H1 (cell line): ENCODE data around the gene UBE2I. TPM values are rescaled to one million over a fixed set of nuclear protein-coding genes. Genes with fewer than 3 reads are reported as not detected.

Experiments used
- CTCF ChIA-PET: fragments of 300-600 bp; sonication (Branson Sonifier 250); formaldehyde crosslinking; loops from one replicate; lab custom pipeline; 2021; ENCODE audit not compliant: partially characterized antibody; lab: Charles Lee
- POLR2A ChIA-PET: fragments of 300-600 bp; sonication (Branson Sonifier 250); formaldehyde crosslinking; loops from one replicate; lab custom pipeline; 2021; ENCODE audit warnings: inconsistent platforms; ENCODE audit not compliant: partially characterized antibody; lab: Charles Lee
- DNase-seq, 2 experiments: peaks; one replicate each; pipeline versions ENCODE4 v3.0.0 to v3.0.0-alpha.2; 2010 to 2022; ENCODE audit warnings: low spot score in 2 of 2, low read depth in 1 of 2, mixed read lengths in 1 of 2
- FAIRE-seq: peaks from 2 replicates; lab custom pipeline; 2011; peaks lifted over from hg19 to GRCh38; lab: Jason Lieb, UNC
- H2AFZ ChIP-seq: 2 replicates; pipeline ENCODE4 v1.8.1; 2012; ENCODE audit warnings: low read length, inconsistent platforms
- H2AK5ac ChIP-seq: 2 replicates; pipeline ENCODE4 v1.6.1; 2013; ENCODE audit warnings: low read depth, low read length
- H2BK120ac ChIP-seq: replicated peaks from 2 replicates; pipeline ENCODE3; 2013; ENCODE audit warnings: low read depth, low read length, inconsistent platforms
- H2BK12ac ChIP-seq: 2 replicates; pipeline ENCODE4 v1.6.1; 2013; ENCODE audit warnings: low read depth, low read length
- H2BK15ac ChIP-seq: 2 replicates; pipeline ENCODE4 v1.6.1; 2013; ENCODE audit warnings: low read length
- H2BK20ac ChIP-seq: 2 replicates; pipeline ENCODE4 v1.6.1; 2013; ENCODE audit warnings: low read length
- H2BK5ac ChIP-seq: 2 replicates; pipeline ENCODE4 v1.6.1; 2013; ENCODE audit warnings: low read depth, low read length
- H3K14ac ChIP-seq: 2 replicates; pipeline ENCODE4 v1.6.1; 2013; ENCODE audit warnings: inconsistent platforms; ENCODE audit not compliant: insufficient read length
- H3K18ac ChIP-seq: 2 replicates; pipeline ENCODE4 v1.6.1; 2013; ENCODE audit warnings: low read length; ENCODE audit errors: extremely low read depth
- H3K23ac ChIP-seq: 2 replicates; pipeline ENCODE4 v1.6.1; 2013; ENCODE audit warnings: inconsistent platforms; ENCODE audit not compliant: insufficient read length
- H3K23me2 ChIP-seq: 2 replicates; pipeline ENCODE4 v1.6.1; 2013; ENCODE audit warnings: low read depth, low read length
- H3K27ac ChIP-seq: 2 replicates; pipeline ENCODE4 v1.6.1; 2011; ENCODE audit warnings: low read depth, low read length, inconsistent platforms
- H3K27me3 ChIP-seq, 4 experiments: replicated peaks in 1 of 4; 1 replicate in 1 of 4; 2 replicates in 3 of 4; pipeline versions ENCODE4 v1.6.1 to v1.8.1; 2011 to 2013; ENCODE audit warnings: low read length in 3 of 4, mild to moderate bottlenecking in 3 of 4, inconsistent platforms in 2 of 4, mixed read lengths in 2 of 4, moderate library complexity in 1 of 4; ENCODE audit not compliant: control insufficient read depth in 3 of 4, insufficient read depth in 3 of 4; ENCODE audit errors: extremely low read depth in 1 of 4
- H3K36me3 ChIP-seq, 4 experiments: 2 replicates each; pipeline versions ENCODE4 v1.6.1 to v1.8.1; 2011 to 2013; ENCODE audit warnings: mild to moderate bottlenecking in 4 of 4, low read length in 3 of 4, moderate library complexity in 2 of 4, control low read depth in 1 of 4, inconsistent platforms in 1 of 4; ENCODE audit not compliant: insufficient read depth in 4 of 4, control insufficient read depth in 2 of 4
- H3K4ac ChIP-seq: replicated peaks from 2 replicates; pipeline ENCODE3; 2013; ENCODE audit warnings: low read length, low read depth, mixed read lengths, inconsistent platforms; ENCODE audit not compliant: insufficient read length
- H3K4me1 ChIP-seq, 4 experiments: replicated peaks in 1 of 4; 1 replicate in 1 of 4; 2 replicates in 3 of 4; pipeline versions ENCODE4 v1.6.1 to v1.8.1; 2011 to 2013; ENCODE audit warnings: low read length in 3 of 4, inconsistent platforms in 2 of 4, mixed read lengths in 1 of 4; ENCODE audit not compliant: insufficient read depth in 4 of 4, control insufficient read depth in 3 of 4
- H3K4me2 ChIP-seq, 2 experiments: 2 replicates each; pipeline versions ENCODE4 v1.6.1 to v1.8.1; 2011 to 2013; ENCODE audit warnings: low read depth in 2 of 2, low read length in 2 of 2, control low read depth in 1 of 2, inconsistent platforms in 1 of 2, mild to moderate bottlenecking in 1 of 2; ENCODE audit not compliant: insufficient read depth in 1 of 2
- H3K4me3 ChIP-seq, 4 experiments: fragments of 200-600, 300-600 bp in 1 of 4; sonication (generic), shearing (Covaris generic), sonication (Bioruptor Twin) in 1 of 4; 2 replicates each; pipeline versions ENCODE4 v1.5.1 to v1.8.1; 2011 to 2016; ENCODE audit warnings: low read length in 4 of 4, low read depth in 3 of 4, control low read depth in 2 of 4, inconsistent platforms in 2 of 4, mild to moderate bottlenecking in 2 of 4, mixed read lengths in 1 of 4, moderate library complexity in 1 of 4; ENCODE audit not compliant: insufficient read depth in 2 of 4; ENCODE audit errors: extremely low read depth in 1 of 4
- H3K56ac ChIP-seq: replicated peaks from 2 replicates; pipeline ENCODE3; 2013; ENCODE audit warnings: low read depth, mild to moderate bottlenecking, mixed read lengths, low read length, inconsistent platforms; ENCODE audit not compliant: insufficient read length
- H3K79me1 ChIP-seq: 2 replicates; pipeline ENCODE4 v1.6.1; 2013; ENCODE audit warnings: low read depth, low read length, control low read depth
- H3K79me2 ChIP-seq, 2 experiments: 2 replicates each; pipeline versions ENCODE4 v1.6.1 to v1.8.1; 2012 to 2013; ENCODE audit warnings: low read length in 2 of 2, mild to moderate bottlenecking in 2 of 2, inconsistent platforms in 1 of 2; ENCODE audit not compliant: insufficient read depth in 2 of 2, control insufficient read depth in 1 of 2
- H3K9ac ChIP-seq, 4 experiments: replicated peaks in 1 of 4; 1 replicate in 1 of 4; 2 replicates in 3 of 4; pipeline versions ENCODE4 v1.6.1 to v1.8.1; 2011 to 2013; ENCODE audit warnings: low read depth in 3 of 4, low read length in 3 of 4, control low read depth in 2 of 4, mild to moderate bottlenecking in 2 of 4, moderate library complexity in 2 of 4, inconsistent platforms in 1 of 4; ENCODE audit errors: extremely low read depth in 1 of 4
- H3K9me3 ChIP-seq, 2 experiments: 2 replicates each; pipeline versions ENCODE4 v1.6.1 to v1.8.1; 2012 to 2013; ENCODE audit warnings: mild to moderate bottlenecking in 2 of 2, moderate library complexity in 2 of 2, control low read depth in 1 of 2, inconsistent platforms in 1 of 2, low read depth in 1 of 2, low read length in 1 of 2, mixed read lengths in 1 of 2; ENCODE audit not compliant: insufficient read depth in 2 of 2
- H4K20me1 ChIP-seq, 2 experiments: replicated peaks in 1 of 2; 2 replicates each; pipeline versions ENCODE3 to v1.8.1; 2011 to 2013; ENCODE audit warnings: inconsistent platforms in 2 of 2, low read length in 2 of 2, mild to moderate bottlenecking in 1 of 2; ENCODE audit not compliant: insufficient read depth in 2 of 2, control insufficient read depth in 1 of 2
- H4K5ac ChIP-seq: 2 replicates; pipeline ENCODE4 v1.6.1; 2013; ENCODE audit warnings: low read length, low read depth, mixed read lengths, inconsistent platforms; ENCODE audit not compliant: insufficient read length
- H4K8ac ChIP-seq: 2 replicates; pipeline ENCODE4 v1.8.0; 2013; ENCODE audit warnings: mild to moderate bottlenecking, moderate library complexity, low read length, inconsistent platforms; ENCODE audit not compliant: insufficient read depth; ENCODE audit errors: extremely low read depth
- H4K91ac ChIP-seq: replicated peaks from 2 replicates; pipeline ENCODE3; 2013; ENCODE audit warnings: low read length, mixed read lengths, inconsistent platforms; ENCODE audit not compliant: insufficient read length
- ASH2L ChIP-seq: fragments of 200-600, 300-600 bp; sonication (generic); IDR thresholded peaks from one replicate; pipeline ENCODE4 v1.7.1; 2017; ENCODE audit warnings: low read length
- BACH1 ChIP-seq: IDR thresholded peaks from 2 replicates; pipeline ENCODE4 v1.6.1; 2012; ENCODE audit warnings: low read length, improper control_type of control experiment
- BCL11A ChIP-seq, 2 experiments: IDR thresholded peaks; one replicate each; pipeline ENCODE4 v1.6.1; 2011; ENCODE audit warnings: low read depth in 2 of 2, low read length in 2 of 2, mild to moderate bottlenecking in 2 of 2
- CEBPB ChIP-seq: IDR thresholded peaks from 2 replicates; pipeline ENCODE4 v1.6.1; 2012; ENCODE audit warnings: low read depth, low read length
- KDM1A ChIP-seq: fragments of 200-600, 300-600 bp; sonication (generic); IDR thresholded peaks from 2 replicates; pipeline ENCODE4 v1.7.1; 2016; ENCODE audit warnings: mild to moderate bottlenecking, low read length, borderline replicate concordance
- NRF1 ChIP-seq: IDR thresholded peaks from 2 replicates; pipeline ENCODE4 v1.6.1; 2011; ENCODE audit warnings: mild to moderate bottlenecking, low read depth, low read length, improper control_type of control experiment
- RXRA ChIP-seq: IDR thresholded peaks from 2 replicates; pipeline ENCODE4 v1.6.1; 2011; ENCODE audit warnings: low read depth, mild to moderate bottlenecking, low read length, moderate library complexity; ENCODE audit not compliant: insufficient read depth
- SIN3A ChIP-seq, 2 experiments: IDR thresholded peaks in 1 of 2; conservative IDR thresholded peaks in 1 of 2; 2 replicates each; pipeline ENCODE4 v1.6.1; 2011 to 2012; ENCODE audit warnings: low read length in 2 of 2, improper control_type of control experiment in 1 of 2, low read depth in 1 of 2, mild to moderate bottlenecking in 1 of 2
- SP4 ChIP-seq: IDR thresholded peaks from 2 replicates; pipeline ENCODE4 v1.6.1; 2012; ENCODE audit warnings: low read length, inconsistent platforms
- USF2 ChIP-seq: IDR thresholded peaks from 2 replicates; pipeline ENCODE4 v1.6.1; 2011; ENCODE audit warnings: low read length, improper control_type of control experiment
- ZNF274 ChIP-seq: IDR thresholded peaks from 2 replicates; pipeline ENCODE4 v1.7.0; 2012; ENCODE audit warnings: low read length, borderline replicate concordance; ENCODE audit errors: extremely low read depth
- WGBS, 2 experiments: shearing (Covaris generic) in 1 of 2; methylation state at CpG; one replicate each; pipeline versions ENCODE4 v1.1.6 to v1.1.7; 2013 to 2015; ENCODE audit warnings: low lambda C conversion rate in 2 of 2, mixed read lengths in 2 of 2, inconsistent platforms in 1 of 2, low coverage in 1 of 2, missing lambda C conversion rate in 1 of 2; ENCODE audit not compliant: insufficient replicate concordance in 2 of 2, insufficient coverage in 1 of 2, insufficient read length in 1 of 2; ENCODE audit errors: extremely low coverage in 1 of 2, missing lambda C conversion rate in 1 of 2; 5-methylcytosine and 5-hydroxymethylcytosine counted together
- polyA plus RNA-seq, 7 experiments: library from polyadenylated mRNA; depleted of rRNA in 3 of 7; stranded (reverse) in 5 of 7; unstranded in 2 of 7; fragments of >200 nt in 5 of 7; fragments of 200-250 nt in 2 of 7; gene quantifications; 1 replicate in 5 of 7; 2 replicates in 1 of 7; 4 replicates in 1 of 7; pipeline versions ENCODE4 v1.2.1 to v1.2.3, GENCODE V29; 2011 to 2013; ENCODE audit warnings: missing spikeins in 2 of 7, mixed read lengths in 2 of 7
- total RNA-seq: library from RNA; stranded (reverse); fragmentation: NEBNext Ultra II Directional; extraction: Animal tissue kit (Norgen Biotek cat#: 25700); gene quantifications from 2 replicates; pipeline ENCODE4 v1.2.1, GENCODE V29; 2021

The UBE2I gene
- total and polyA plus RNA-seq, 2 of the 8 experiments (the other 6 are each of a cell fraction or from before 2014, with no cell fraction given): 148 to 268 TPM

- H4K91ac ChIP-seq: no peak overlapping the region
- ChIA-PET CTCF (interaction anchor here (3.3 kb wide), 1 partner anchor 8 kb away, joined by 35 read pairs; no protein-coding TSS in a partner anchor), POLR2A (no interaction called here)
- H3K4me2 ChIP-seq: no peak overlapping the region
- H2AK5ac ChIP-seq: no peak overlapping the region
- no peak overlapping the region for H3K4ac ChIP-seq
- H3K36me3 ChIP-seq: no peaks in the 10 kb centered on the region
- no peak for DNase-seq
- H2BK12ac ChIP-seq: no peak overlapping the region
- H4K20me1 ChIP-seq: no peaks in the 10 kb centered on the region
- TF ChIP-seq NRF1: no peak
- TF ChIP-seq CEBPB: no peak
- no peak for TF ChIP-seq ZNF274
- TF ChIP-seq BCL11A (IDR thresholded peaks at IDR 0.05; ENCODE audit: low read depth in 2 of 2, low read length in 2 of 2): no peak
- TF ChIP-seq KDM1A: no peak
- no peak for TF ChIP-seq BACH1
- no peak for TF ChIP-seq RXRA
- no peak for TF ChIP-seq SP4
- TF ChIP-seq ASH2L: no peak
- TF ChIP-seq SIN3A (conservative IDR thresholded peaks at IDR 0.05 in 1 of 2, IDR thresholded peaks at IDR 0.05 in 1 of 2; ENCODE audit: low read depth in 1 of 2, low read length in 2 of 2): no peak
- no peak for TF ChIP-seq USF2
- H2BK20ac ChIP-seq: no peak overlapping the region
- no peak overlapping the region for H3K14ac ChIP-seq
- H3K4me3 ChIP-seq: no peak overlapping the region
- no peak overlapping the region for H2AFZ ChIP-seq
- H3K23ac ChIP-seq: no peak overlapping the region
- no peak for FAIRE-seq
- H3K27me3 ChIP-seq: no peaks in the 10 kb centered on the region
- no peak overlapping the region for H3K18ac ChIP-seq
- H3K9ac ChIP-seq: no peak overlapping the region
- H2BK5ac ChIP-seq: no peak overlapping the region
- no peaks in the 10 kb centered on the region for H3K9me3 ChIP-seq
- 90% methylated on average over 14 of the region's 14 CpGs; no CpG with 5 or more reads in 1 of the 2 experiments for WGBS, 2 experiments
- no peaks in the 10 kb centered on the region for H3K79me2 ChIP-seq
- peaks cover 0 to 11% (median 5%) of the 10 kb centered on the region in 4 experiments; a peak in 5 of 7 replicates for H3K4me1 ChIP-seq
- no peak overlapping the region for H4K8ac ChIP-seq
- H4K5ac ChIP-seq: no peak overlapping the region
- H3K27ac ChIP-seq: no peak overlapping the region
- H2BK15ac ChIP-seq: no peak overlapping the region
- H3K23me2 ChIP-seq: peaks cover 2% of the 10 kb centered on the region; the same call in 1 of the 2 replicates
- H3K56ac ChIP-seq: no peak overlapping the region
- H3K79me1 ChIP-seq: no peaks in the 10 kb centered on the region; the same call in 1 of the 2 replicates
- H2BK120ac ChIP-seq: no peak overlapping the region
Observed at GRCh38 chr16:1298406-1298805, 11.0 kb upstream of the UBE2I start.
